ENCODE data around the gene ADSL.
"Not testable (repeated sequence)": the region's sequence is repeated elsewhere in the genome, so short reads cannot be mapped to it uniquely, and the experiment has no call there.

The ADSL gene

DNA sequence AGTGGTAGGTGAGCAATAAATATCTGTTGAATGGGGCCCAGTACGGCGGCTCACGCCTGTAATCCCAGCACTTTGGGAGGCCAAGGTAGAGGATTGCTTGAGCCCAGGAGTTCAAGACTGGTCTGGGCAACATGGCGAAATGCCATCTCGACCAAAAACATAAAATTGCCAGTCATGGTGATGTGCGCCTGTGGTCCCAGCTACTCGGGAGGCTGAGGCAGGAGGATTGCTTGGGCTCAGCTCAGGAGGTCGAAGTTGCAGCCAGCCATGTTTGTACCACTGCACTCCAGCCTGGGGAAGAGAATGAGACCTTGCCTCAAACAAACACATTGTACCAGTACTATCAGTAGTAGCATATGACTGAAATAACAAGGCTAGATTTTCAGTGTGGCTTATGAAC, 28.3 kb downstream of the ADSL start:
- no peak for DNase-seq (ENCODE audit: low spot score)

DNA sequence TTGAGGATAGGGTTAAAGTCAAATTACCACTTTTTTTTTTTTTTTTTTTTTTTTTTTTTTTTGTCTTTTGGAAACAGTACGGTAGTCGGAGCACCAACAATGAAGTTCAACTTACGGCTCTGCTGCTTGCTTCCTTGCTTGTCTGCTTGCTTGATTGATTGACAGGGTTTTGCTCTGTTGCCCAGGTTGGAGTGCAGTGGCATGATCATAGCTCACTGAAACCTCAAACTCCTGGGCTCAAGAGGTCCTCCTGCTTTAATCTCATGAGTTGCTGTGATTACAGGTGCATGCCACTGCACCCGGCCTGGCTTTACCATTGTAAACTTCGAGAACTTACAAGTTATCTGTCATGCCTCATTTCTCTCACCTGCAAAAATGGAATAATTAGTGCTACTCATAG, 29.8 kb downstream of the ADSL start:
- DNase-seq (ENCODE audit: low spot score) = peak; percentile 26

DNA sequence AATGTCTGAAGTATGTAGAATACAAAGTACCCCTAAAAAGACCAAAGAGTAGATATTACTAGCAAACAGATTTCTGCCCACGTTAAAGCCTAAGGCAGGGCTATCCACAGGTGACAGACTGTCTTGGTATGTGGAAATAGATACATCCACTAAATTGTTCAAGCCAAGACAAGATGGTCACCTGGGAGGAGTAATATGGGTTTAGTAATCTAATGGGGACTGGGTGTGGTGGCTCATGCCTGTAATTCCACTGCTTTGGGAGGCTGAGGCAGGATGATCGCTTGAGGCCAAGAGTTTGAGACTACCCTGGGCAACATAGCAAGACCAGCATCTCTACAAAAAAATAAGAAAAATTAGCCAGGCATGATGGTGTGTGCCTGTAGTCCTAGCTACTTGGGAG, 31.6 kb downstream of the ADSL start:
- DNase-seq (ENCODE audit: low spot score) = no peak

DNA sequence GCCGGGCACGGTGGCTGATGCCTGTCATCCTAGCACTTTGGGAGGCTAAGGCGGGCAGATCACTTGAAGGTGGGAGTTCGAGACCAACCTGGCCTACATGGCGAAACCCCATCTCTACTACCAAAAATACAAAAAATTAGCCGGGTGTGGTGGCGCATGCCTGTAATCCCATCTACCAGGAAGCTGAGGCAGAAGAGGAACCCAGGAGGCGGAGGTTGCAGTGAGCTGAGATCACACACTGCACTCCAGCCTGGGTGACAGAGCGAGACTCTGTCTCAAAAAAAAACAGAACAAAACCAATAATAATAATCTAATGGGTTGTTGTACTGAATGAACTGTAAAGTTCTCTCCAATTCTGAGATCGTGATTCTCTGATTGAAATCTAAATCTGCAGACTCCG, 32.1 kb downstream of the ADSL start:
- DNase-seq (ENCODE audit: low spot score) = not testable (repeated sequence)

DNA sequence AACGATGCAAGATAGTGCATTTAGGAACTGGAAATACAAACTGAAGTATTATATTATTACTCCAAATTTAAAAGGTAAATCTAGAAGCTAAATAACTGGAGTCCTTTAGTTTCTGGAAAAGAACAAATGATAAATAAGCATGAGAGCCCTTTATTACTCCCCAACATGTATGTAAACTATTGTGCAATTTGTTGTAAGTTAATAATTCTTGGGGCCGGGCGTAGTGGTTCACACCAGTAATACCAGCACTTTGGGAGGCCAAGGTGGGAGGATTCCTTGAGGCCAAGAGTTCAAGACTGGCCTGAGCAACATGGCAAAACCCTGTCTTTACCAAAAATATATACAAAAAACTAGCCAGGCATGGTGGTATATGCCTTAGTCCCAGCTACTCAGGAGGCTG, 35.2 kb downstream of the ADSL start:
- DNase-seq (ENCODE audit: low spot score) = no peak

DNA sequence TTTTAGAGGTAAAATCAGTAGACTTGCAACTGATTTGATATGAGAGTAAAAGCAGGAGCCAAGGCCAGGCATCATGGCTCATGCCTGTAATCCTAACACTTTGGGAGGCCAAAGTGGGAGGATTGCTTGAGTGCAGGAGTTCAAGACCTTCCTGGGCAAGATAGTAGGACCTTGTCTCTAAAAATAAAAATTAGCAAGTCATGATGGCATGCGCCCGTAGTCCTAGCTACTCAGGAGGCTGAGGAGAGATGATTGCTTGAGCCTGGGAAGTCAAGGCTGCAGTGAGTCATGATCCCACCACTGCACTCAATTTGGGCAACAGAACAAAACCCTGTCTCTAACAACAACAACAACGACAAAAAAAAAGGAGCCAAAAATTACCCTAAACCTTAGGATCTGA, 37.6 kb downstream of the ADSL start:
- DNase-seq (ENCODE audit: low spot score) = peak; percentile 44

DNA sequence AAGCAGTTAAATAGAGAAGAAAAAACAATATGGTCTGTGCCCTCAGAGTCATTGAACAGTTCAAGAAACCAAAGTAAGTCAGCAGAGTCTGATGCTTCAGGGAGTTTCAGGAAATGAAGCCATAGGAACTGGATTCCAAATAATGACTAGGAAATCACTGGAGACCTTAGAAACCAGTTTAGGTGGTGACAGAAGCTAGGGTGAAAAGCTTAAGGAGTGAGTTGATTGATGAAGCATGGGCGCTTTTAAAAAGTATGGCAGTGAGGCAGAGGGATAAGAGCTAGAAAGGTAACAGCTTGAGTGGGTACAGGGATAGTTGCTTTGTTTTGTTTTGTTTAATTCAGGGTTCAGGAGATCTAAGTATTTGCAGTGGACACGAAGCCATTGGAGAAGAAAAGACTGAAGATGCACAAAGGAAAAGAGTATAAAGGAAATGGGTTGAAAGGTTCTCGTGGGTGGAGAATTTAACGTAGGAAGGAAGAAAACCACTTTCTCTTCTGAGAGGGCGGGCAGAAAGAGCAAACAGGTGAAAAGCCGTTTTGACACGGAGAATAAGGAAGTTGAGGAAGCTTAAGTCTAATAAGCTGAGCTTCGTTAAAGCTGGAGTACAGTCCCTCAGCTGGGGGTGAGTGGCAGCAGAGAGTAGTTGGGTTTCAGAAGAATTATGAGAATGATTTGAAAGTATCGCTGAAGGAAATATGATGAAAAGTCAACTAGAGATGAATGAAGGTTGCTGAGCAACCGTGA, 38.9 kb downstream of the ADSL start:
- peak; percentile 45 for DNase-seq (ENCODE audit: low spot score)

DNA sequence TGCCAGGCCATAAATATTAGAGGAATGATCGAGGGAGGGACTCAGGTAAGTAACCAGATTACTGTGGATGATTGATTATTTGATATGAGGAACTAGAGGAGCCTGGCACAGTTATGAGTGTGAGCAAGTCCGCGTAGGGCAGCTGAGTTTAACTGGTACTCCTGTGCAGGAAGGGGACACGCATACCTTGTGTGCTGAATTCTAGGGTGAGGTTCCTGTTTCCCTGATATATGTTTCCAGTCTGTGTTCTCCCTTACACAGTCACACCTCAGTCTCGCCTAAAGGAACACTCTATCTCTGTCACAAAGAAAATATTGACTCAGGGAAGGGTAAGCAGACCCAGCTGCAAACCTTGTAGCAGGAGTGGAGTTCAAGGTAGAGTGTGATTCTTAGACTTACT, 41.4 kb downstream of the ADSL start:
- DNase-seq (ENCODE audit: low spot score) = peak; percentile 38

DNA sequence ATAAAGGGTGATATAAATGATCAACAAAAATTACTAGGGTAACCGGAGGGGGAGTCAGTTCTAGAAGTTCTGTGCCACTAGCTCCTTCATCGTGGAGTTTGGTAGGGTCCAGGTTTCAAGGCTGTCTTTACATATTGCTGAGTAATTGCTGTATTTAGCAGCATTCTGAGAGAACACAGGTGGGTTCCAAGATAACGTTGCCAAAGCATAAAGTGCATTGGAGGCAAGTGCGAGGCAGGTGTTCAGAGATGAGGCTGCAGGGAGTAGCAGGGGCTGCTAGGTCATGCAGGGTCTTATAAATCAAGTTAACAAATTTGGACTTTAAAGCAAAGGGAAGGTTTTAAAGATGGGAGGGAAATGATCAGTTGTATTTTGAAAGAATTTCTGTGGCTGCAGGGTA, 41.9 kb downstream of the ADSL start:
- no peak for DNase-seq (ENCODE audit: low spot score)

DNA sequence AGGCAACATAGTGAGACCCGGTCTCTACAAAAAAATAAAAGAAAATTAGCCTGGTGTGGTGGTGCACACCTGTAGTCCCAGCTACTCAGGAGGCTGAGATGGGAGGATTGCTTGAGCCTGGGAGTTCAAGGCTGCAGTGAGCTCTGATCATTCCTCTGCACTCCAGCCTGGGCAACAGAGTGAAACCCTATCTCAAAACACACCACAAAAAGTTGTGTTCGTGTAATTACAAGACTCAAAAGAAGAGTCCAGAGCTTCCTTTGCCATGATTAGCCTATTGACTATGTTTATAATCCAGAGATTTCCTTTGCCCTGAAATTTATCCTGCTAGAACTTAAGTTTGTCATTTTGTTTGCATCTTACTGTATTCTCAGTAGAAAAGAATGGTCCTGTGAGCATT, 45.1 kb downstream of the ADSL start:
- no peak for DNase-seq (ENCODE audit: low spot score)

DNA sequence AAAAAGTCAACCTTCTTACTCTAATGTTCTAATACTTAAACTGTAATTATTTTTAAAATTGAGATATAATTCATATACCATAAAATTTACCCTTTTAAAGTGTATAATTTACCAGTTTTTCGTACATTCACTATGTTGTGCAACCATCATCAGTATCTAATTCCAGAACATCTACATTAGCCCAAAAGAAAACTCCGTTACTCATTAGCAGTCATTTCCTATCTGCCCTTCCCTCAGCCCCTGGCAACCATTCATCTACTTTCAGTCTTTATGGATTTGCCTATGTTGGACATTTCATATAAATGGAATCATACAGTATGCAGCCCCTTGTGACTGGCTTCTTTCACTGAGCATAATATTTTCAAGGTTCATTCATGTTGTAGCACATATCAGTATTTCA, 46.3 kb downstream of the ADSL start:
- no peak for DNase-seq (ENCODE audit: low spot score)

DNA sequence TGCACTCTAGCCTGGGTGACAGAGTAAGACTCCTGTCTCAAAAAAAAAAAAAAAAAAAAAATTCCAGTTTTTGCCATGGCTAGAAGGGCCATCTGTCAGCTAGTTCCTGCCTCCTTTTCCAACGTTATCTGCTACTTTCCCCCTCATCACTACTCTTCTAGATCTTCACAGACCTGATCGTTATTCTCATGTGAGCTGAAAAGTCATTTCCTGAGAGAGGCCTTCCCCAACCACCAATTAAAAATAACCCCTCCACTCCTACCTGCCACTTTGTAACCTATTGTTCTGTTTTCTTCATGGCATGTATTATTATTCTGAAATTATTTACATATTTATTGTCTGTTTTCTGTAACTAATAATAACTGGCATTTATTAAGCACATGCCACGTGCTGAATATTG, 48.3 kb downstream of the ADSL start:
- DNase-seq (ENCODE audit: low spot score) = no peak

DNA sequence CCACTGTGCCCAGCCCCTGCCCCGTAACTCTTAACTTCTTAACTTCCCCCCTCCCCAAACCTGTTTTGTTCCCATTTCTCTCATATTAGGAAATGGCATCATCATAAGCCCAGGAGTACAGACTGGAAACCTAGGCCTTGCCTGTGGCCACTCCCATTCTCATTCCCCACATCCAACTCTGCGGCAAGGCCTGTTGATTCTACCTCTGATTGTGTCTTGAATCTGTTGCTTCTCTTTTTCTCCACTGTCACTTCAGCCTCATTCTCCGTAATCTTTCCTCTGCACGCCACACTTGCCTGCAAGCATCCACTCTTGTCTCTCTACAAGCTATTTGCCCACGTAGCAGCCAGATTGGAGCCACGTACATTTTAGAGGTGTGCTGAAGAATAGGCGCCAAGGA, 49.3 kb downstream of the ADSL start:
- no peak for DNase-seq (ENCODE audit: low spot score)

DNA sequence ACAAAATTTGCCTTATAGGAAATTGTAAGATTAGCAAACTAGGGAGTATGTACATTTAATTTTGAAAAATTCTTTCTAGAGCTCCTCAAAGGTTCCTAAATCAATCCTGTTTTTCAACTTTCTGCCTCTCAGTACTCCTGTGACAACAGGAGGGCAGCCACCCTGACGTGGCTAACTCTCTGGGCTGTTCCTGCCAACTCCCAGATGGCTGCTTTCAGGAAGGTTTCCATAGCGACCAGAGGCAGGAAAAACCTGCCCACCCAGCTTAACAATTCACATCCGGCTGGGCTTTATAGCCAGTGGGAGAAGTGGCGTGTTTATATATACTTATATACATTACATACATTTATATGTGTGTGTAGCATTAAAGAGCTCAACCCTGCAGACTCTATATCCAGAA, 50.6 kb downstream of the ADSL start:
- peak; percentile 68 for DNase-seq (ENCODE audit: low spot score)

DNA sequence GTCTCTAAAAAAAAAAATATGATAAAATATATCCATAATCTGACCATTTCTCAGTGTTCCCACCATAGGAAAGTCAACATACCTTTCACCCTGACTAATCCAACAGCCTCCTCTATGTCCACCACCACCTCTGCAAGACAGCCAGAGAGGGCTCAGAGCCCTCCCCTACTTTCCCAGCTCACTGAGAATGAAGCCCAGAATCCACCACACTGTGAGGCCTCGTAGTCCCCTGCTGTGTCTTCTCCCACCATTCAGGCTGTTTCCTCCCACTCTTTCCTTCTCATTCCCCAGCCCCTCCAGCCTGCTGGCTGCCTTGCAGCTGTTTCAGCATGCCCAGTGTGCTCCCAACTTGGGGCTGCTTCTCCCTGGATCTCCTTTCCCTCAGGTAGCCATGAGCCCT, 51.1 kb downstream of the ADSL start:
- no peak for DNase-seq (ENCODE audit: low spot score)

DNA sequence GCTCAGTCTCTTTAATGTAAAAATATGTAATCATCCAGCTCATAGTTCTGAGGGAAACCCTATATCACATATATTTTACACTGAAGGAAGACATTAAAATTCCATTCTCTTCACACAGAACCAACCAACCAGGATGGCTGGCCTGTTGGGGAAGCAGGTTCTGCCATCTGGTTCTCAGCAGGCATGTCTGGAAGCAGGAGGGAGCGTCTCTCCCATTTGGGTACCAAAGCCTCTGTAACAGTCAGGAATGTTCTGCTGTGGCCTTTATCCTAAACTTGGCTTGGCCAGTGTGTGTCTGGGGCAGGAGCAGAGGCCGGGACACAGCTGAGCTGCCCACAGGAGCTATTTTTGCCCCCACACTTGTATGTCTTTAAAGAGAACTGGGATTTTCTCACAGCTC, 53.3 kb downstream of the ADSL start:
- no peak for DNase-seq (ENCODE audit: low spot score)

DNA sequence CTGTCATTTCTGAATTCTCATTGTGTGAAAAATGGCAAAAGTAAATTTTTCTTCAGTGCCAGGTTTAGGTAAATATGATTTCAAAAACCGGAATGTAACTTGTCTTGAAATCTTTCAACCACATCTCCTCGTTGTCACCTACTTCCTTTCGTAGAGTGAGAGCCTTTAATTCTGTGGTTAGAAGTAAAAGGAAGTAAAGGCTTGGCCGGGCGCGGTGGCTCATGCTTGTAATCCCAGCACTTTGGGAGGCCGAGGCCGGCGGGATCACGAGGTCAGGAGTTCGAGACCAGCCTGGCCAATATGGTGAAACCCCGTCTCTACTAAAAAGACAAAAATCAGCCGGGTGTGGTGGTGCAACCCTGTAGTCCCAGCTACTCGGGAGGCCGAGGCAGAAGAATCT, 53.9 kb downstream of the ADSL start:
- DNase-seq (ENCODE audit: low spot score) = no peak

DNA sequence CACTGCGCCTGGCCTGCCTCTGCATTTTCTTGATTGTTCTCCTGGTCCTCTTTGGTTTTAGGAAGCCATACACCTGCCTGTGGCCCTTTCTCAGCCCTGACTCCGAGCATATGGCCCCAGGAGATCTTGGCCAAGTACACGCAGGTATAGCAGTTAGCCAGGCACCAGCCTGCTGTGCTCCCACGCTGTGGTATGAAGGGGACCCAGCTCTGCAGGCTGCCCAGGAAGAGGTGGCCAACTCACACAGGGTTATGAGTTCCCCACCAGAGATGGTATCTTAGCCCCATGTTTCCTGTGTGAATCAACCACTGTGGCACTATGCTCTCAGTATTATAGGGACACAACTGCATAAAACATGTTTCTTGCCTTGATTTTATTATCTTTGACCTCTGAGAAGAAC, 55.2 kb downstream of the ADSL start:
- DNase-seq (ENCODE audit: low spot score) = no peak

DNA sequence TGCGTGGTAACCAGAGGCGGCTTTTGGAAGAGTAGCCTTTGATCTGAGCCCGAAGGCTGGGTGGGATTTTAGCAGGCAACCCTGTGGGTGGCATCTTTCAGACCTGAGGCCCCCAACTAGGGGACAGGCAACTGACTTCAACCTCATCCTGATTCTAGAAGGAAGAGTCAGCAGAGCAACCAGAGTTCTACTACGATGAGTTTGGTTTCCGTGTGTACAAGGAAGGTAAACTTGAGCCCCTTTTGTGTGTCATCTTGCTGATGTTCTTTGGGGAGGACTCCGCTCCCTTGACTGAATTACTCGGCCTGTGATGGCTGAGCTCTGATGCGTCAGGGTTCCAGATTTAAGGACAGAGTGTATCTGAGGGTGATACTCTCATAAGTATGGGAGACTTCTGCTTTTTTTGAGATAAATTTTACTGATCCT, 55.7 kb downstream of the ADSL start:
- DNase-seq (ENCODE audit: low spot score) = no peak

DNA sequence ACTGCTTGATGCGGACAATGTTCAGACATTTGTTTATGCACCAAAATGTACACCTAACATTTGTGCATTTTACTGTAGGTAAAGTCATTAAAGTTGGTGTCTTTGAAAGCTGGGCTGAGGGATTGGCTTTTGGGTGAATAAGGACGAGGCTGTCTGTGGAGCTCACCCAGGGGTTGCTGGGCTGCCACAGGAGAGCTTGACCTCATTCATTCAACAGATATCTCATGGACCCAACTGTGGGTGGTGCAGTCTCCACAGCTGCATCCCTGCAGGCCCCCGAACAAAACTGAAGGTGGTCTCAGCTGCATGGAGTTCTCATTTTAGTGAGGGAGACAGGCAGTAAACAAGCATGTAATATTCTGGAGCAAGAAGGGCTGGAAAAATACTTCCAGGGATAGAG, 56.8 kb downstream of the ADSL start:
- DNase-seq (ENCODE audit: low spot score) = no peak

DNA sequence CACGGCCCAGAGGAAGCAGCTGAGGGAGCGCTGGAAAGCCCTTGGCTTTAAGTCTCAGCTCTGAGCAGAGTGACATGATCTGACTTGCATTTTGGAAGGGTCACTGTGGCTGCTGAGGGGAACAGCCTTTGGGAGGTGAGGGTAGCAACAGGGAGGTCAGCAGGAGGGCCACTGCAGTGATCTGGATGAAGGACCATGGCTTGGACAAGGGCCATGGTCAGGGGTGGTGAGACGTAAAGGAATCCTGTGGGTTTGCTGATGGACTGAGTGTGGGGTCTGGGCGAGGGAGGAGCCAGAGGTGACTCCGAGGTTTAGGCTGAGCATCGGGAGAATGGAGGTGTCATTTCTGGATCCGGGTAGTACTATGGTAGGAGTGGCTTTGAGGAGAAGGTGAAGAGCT, 57.4 kb downstream of the ADSL start:
- DNase-seq (ENCODE audit: low spot score) = no peak

DNA sequence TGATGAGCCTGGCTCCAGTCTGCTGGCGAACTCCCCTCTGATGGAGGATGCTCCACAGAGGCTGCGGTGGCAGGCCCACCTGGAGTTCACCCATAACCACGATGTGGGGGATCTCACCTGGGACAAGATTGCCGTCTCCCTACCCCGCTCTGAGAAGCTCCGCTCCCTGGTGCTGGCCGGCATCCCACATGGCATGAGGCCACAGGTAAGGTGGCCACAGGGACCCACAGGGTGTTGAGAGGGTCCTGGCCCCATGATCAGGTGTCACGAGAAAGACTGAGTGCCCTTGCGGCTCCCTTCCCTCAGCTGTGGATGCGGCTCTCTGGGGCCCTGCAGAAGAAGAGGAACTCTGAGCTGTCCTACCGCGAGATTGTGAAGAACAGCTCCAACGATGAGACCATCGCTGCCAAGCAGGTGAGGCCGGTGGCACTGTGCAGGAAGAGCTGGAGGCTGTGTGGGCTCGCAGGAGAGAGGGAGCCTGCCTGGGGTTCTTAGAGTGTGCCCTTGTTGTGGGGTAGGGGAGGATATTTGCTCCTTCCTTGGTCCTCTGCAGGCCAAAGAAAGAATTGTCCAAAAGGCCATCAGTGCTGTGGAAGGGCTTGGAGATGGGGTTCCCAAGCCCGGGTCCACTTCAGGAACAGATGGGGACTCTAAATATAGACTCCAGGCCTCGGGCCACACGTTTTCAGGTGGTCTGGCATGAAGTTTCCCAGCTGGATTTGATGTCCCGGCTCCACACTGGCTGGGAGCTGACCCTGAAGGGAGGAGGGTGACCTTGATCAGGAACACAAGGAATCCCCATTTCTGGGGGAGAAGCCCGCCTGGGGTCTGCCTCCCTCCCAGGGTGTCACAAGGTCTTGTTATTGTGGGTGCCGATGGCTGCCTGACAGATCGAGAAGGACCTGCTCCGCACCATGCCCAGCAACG, 58.2 kb downstream of the ADSL start:
- DNase-seq (ENCODE audit: low spot score) = no peak
